PFSK-1 (cell line): Measurements from ENCODE around the gene FOXF1.

Source experiments
- FOXP2 ChIP-seq: optimal IDR thresholded peaks from 2 replicates; pipeline ENCODE3; 2011; ENCODE audit warnings: borderline replicate concordance, control low read depth, inconsistent platforms; ENCODE audit not compliant: insufficient read depth; ENCODE audit errors: extremely low read length, extremely low read depth
- POLR2AphosphoS5 ChIP-seq: IDR thresholded peaks from 2 replicates; pipeline ENCODE4 v1.6.1; 2012; ENCODE audit warnings: low read depth, mild to moderate bottlenecking, control low read depth, low read length, moderate library complexity
- SIN3A ChIP-seq: IDR thresholded peaks from 2 replicates; pipeline ENCODE4 v1.6.1; 2012; ENCODE audit warnings: mild to moderate bottlenecking, low read length, moderate library complexity, borderline replicate concordance; ENCODE audit not compliant: insufficient read depth
- TAF1 ChIP-seq: IDR thresholded peaks from 2 replicates; pipeline ENCODE4 v1.6.1; 2012; ENCODE audit warnings: low read length, control low read depth, borderline replicate concordance; ENCODE audit not compliant: insufficient read depth
- TF ChIP-seq, protein P1 (sequence below), 2 experiments: IDR thresholded peaks; 2 replicates each; pipeline versions ENCODE4 v1.6.1 to v1.8.0; 2011 to 2012; ENCODE audit warnings: low read depth in 2 of 2, low read length in 2 of 2, control low read depth in 1 of 2, inconsistent platforms in 1 of 2, mild to moderate bottlenecking in 1 of 2, moderate library complexity in 1 of 2; ENCODE audit not compliant: insufficient read depth in 1 of 2

FOXF1 gene

DNA sequence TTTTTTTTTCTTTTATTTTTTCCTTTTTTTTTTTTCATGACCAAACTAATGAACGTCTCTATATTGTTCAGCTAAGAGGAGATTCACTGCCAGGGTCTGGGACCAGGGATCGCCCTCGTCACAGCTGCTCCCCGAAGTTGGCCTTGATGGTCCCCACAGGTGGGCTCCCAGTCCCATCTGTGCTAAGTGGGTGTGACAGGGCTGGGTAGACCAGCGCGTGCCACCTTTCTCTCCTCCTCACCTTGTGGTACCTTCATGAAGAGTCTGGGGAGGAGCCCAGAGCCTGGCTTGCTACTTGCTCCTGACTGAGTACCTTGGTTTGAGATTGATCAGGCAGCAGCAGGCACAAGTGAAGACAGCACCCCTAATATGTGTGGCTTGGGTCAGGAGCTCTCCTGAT is 6.5 kb upstream of the FOXF1 start:
- TF ChIP-seq SIN3A: no peak
- no peak for TF ChIP-seq POLR2AphosphoS5
- TF ChIP-seq, protein P1, sequence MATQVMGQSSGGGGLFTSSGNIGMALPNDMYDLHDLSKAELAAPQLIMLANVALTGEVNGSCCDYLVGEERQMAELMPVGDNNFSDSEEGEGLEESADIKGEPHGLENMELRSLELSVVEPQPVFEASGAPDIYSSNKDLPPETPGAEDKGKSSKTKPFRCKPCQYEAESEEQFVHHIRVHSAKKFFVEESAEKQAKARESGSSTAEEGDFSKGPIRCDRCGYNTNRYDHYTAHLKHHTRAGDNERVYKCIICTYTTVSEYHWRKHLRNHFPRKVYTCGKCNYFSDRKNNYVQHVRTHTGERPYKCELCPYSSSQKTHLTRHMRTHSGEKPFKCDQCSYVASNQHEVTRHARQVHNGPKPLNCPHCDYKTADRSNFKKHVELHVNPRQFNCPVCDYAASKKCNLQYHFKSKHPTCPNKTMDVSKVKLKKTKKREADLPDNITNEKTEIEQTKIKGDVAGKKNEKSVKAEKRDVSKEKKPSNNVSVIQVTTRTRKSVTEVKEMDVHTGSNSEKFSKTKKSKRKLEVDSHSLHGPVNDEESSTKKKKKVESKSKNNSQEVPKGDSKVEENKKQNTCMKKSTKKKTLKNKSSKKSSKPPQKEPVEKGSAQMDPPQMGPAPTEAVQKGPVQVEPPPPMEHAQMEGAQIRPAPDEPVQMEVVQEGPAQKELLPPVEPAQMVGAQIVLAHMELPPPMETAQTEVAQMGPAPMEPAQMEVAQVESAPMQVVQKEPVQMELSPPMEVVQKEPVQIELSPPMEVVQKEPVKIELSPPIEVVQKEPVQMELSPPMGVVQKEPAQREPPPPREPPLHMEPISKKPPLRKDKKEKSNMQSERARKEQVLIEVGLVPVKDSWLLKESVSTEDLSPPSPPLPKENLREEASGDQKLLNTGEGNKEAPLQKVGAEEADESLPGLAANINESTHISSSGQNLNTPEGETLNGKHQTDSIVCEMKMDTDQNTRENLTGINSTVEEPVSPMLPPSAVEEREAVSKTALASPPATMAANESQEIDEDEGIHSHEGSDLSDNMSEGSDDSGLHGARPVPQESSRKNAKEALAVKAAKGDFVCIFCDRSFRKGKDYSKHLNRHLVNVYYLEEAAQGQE (IDR thresholded peaks at IDR 0.05; ENCODE audit: insufficient read depth in 1 of 2, low read depth in 2 of 2, low read length in 2 of 2): no peak
- no peak for TF ChIP-seq TAF1
- no peak for TF ChIP-seq FOXP2

DNA sequence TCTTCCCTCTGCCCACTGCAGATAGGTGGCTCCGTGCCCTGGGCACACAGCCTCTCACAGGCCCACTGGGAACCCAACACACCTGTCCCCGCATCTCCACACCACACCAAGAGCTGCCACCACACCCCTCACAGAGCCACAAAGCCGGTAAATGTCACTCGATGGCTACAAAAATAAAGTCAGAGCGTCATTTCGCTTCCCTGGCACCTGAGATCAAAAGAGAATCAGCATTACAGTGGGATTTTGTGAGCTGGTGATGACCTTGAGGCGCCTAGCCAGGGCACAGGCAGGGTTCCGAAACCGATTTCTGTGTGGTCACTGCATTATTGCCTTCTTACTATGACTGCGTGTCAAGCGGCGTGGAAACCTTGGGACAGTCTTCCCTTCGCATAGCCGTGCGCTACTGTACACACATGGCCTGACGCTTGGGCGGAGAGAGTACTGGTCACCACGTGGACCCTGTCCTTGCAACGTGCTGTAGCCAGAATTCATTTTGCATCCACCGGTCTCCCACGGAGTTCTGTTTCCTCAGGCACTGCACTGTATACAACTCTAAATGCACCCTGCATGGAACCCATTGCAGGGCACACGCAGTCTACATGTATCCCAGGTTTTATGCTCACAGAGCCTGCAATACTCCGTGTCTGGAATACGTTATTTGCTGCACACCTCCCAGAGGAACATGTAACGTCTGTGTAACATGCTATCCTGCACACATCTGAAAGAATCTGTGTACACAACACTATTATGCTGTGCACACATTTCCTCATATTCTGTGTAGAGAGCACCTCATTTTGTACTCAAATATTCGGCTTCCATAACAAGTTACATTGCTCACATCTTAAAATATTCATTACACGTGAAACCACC is 5.8 kb upstream of the FOXF1 start:
- TF ChIP-seq, protein P1 (IDR thresholded peaks at IDR 0.05; ENCODE audit: insufficient read depth in 1 of 2, low read depth in 2 of 2, low read length in 2 of 2): no peak
- TF ChIP-seq TAF1 (no peak), SIN3A (no peak), FOXP2 (no peak), POLR2AphosphoS5 (no peak)

DNA sequence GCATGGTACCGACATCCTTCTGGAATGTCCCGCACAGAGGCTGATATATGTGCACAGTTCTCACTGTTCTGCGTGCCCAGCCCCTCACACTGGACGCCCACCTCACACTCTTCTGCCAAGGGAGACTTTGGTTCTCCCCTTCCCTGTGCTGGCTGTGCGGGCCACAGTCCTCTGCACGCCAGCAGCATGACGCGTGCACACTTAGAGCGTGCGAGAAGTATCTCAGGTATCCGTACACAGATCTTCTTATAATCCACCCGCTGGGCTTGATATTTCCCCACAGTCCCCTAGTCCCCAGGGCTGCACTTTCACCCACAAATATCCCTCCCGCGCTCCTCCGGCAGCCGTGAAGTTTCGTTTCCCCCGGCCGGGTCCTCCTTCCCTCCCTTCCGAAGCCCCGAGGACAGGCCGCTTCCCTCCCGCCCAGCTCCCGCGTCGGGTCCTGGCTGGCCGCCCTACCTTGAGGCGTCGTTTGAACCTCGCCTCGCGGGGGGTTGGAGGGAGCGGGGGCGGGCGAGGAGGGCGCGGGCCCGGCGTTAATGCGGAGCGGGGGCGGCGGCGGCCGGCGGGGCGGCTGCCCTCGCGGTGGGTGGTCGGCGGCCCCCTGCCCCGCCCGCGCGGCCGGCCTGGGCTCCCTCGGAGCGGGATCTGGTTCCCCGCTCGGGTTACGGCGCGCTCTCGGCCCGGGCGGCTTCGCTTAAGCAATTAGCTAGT is 5.0 kb upstream of the FOXF1 start:
- no peak for TF ChIP-seq TAF1
- no peak for TF ChIP-seq FOXP2
- no peak for TF ChIP-seq POLR2AphosphoS5
- TF ChIP-seq SIN3A: no peak
- TF ChIP-seq, protein P1 (IDR thresholded peaks at IDR 0.05; ENCODE audit: insufficient read depth in 1 of 2, low read depth in 2 of 2, low read length in 2 of 2): no peak

DNA sequence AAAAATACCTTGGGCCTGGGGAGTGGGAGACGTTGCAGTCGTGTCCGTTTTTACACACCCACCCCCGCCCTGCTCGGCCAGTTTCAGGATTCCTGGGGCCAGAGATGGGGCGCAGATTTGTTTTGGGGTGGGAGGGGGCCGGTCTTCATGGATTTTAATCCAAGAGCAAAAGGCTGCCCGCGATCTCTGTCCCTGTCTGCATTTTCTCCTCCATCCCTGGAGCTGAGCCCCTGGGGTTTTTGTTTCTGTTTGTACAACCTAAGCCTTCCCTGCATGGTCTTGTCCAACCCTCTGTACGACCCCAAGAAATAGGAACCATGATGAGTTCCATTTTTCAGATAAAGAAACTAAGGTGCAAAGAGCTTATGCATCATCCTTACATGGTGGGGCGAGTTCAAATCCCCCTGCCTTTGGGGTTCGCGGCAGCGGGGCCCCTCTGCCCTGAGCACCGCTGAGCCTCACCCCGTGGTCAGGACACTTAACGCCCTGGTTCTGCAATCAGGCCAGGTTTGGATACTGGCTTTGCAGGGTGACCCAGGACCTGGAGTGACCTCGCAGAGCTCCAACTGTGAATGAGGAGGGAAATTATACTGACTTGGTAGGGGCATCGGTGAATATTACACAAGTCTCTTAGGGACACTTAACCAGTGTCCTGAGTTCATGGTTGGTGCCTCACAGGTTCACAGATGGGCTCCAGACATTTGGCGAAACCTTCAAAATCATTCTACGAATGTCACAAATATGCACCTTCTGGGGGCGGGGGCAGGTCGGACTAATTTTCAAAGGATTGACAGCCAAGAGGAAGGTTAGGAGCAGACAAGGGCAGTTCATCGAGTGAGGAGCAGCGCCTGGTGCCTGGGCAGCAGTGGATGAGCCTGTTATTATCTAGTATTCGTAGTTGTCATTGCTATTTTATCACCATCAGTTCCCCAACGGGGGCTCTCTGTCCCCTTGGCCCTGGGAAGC is 4.1 kb upstream of the FOXF1 start:
- TF ChIP-seq SIN3A (no peak), POLR2AphosphoS5 (no peak), FOXP2 (no peak), TAF1 (no peak)
- TF ChIP-seq, protein P1 (IDR thresholded peaks at IDR 0.05; ENCODE audit: insufficient read depth in 1 of 2, low read depth in 2 of 2, low read length in 2 of 2): no peak
